ENCODE measurements around the gene MEGF6. TPM values are rescaled to one million over a fixed set of nuclear protein-coding genes. Genes with fewer than 3 reads are reported as not detected.
"Not testable (repeated sequence)": the region's sequence is repeated elsewhere in the genome, so short reads cannot be mapped to it uniquely, and the experiment has no call there.

MEGF6 gene
- total RNA-seq, 4 donors from 2014 or later: 66.7 to 120 (median 74.5) TPM

DNA sequence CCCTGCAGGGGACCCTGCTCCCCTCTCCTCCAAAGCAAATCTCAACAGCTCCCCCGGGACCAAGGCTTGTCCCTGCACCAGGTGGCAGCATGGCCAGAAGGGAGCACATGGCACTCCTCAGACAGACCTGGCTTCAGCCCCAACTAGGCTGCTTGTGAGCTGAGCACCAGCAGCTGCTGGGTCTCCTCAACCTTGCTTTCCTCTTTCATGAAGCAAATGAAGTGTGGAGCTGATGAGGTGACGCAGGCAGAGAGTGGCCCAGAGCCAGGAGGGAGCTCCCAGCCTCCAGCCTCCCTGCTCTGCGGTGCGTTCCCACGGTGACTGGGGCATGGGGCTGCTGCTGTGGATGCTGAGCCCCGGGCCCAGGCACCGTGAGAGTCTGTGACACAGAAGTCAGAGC lies 34.0 kb downstream of the MEGF6 start:
- Histone ChIP-seq H3K9me3 (no peaks in the 10 kb centered on the region), H3K27me3 (peaks cover 6% of the 10 kb centered on the region), H3K4me1 (no peaks in the 10 kb centered on the region), H3K27ac (no peak overlapping the region), H3K4me3 (no peak overlapping the region), H3K36me3 (no peaks in the 10 kb centered on the region)
- DNase-seq (ENCODE audit: low spot score in 2 of 2): no peak
- 100% methylated on average over 2 of the region's 7 CpGs for WGBS
- no peak for TF ChIP-seq POLR2A (IDR thresholded peaks at IDR 0.05)
- TF ChIP-seq POLR2AphosphoS5 (IDR thresholded peaks at IDR 0.05): no peak
- TF ChIP-seq, protein P1, sequence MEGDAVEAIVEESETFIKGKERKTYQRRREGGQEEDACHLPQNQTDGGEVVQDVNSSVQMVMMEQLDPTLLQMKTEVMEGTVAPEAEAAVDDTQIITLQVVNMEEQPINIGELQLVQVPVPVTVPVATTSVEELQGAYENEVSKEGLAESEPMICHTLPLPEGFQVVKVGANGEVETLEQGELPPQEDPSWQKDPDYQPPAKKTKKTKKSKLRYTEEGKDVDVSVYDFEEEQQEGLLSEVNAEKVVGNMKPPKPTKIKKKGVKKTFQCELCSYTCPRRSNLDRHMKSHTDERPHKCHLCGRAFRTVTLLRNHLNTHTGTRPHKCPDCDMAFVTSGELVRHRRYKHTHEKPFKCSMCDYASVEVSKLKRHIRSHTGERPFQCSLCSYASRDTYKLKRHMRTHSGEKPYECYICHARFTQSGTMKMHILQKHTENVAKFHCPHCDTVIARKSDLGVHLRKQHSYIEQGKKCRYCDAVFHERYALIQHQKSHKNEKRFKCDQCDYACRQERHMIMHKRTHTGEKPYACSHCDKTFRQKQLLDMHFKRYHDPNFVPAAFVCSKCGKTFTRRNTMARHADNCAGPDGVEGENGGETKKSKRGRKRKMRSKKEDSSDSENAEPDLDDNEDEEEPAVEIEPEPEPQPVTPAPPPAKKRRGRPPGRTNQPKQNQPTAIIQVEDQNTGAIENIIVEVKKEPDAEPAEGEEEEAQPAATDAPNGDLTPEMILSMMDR (IDR thresholded peaks at IDR 0.05): no peak
- TF ChIP-seq EP300 (IDR thresholded peaks at IDR 0.05): no peak

- H3K36me3 ChIP-seq: no peaks in the 10 kb centered on the region
- H3K27ac ChIP-seq: no peak overlapping the region
- no peaks in the 10 kb centered on the region for H3K9me3 ChIP-seq
- 90% methylated on average over 7 of the region's 15 CpGs for WGBS
- H3K4me1 ChIP-seq: no peaks in the 10 kb centered on the region
- no peak overlapping the region for H3K4me3 ChIP-seq
- DNase-seq (ENCODE audit: low spot score in 2 of 2): no peak
- TF ChIP-seq, protein P1 (IDR thresholded peaks at IDR 0.05): no peak
- TF ChIP-seq EP300 (IDR thresholded peaks at IDR 0.05): no peak
- no peak for TF ChIP-seq POLR2AphosphoS5 (IDR thresholded peaks at IDR 0.05)
- no peak for TF ChIP-seq POLR2A (IDR thresholded peaks at IDR 0.05)
- H3K27me3 ChIP-seq: no peaks in the 10 kb centered on the region
These were observed 35.3 kb downstream of the MEGF6 start for GRCh38 chr1:3575993-3576392.

DNA sequence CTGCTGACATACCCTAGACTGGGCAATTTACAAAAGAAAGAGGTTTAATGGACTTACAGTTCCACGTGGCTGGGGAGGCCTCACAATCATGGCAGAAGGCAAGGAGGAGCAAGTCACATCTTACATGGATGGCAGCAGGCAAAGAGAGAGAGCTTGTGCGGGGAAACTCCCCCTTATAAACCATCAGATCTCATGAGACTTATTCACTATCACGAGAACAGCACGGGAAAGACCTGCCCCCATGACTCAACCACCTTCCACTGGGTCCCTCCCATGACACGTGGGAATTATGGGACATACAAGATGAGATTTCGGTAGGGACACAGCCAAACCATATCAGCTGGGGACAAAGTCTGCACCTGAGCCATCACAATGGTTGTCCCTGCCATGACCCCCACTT lies 35.8 kb downstream of the MEGF6 start:
- H3K9me3 ChIP-seq; H3K4me1 ChIP-seq; H3K27me3 ChIP-seq; H3K4me3 ChIP-seq; DNase-seq (ENCODE audit: low spot score in 2 of 2); H3K27ac ChIP-seq; H3K36me3 ChIP-seq: not testable (repeated sequence)
- 82% methylated on average over 6 of the region's 6 CpGs for WGBS

DNA sequence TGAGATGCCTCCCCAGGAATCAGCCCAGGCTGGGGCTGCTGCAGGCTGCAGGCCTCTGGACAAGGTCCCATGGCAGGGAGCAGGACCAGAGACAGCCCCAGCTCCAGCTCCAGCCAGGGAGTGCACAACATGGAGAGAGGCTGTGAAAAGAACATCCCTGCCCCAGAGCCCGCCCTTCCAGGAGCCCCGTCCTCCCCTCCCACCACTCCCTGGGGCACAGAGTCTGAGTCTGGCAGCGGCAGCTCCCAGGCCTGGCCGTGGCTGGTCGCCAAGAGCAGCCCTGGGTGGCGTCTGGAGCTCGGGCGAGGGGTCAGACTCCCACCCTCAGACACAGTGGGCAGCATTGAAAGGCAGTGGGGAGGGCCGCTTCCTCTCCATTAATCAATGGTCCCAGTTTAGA lies 37.8 kb downstream of the MEGF6 start:
- Histone ChIP-seq H3K27me3 (no peaks in the 10 kb centered on the region), H3K27ac (no peak overlapping the region), H3K9me3 (no peaks in the 10 kb centered on the region), H3K36me3 (no peaks in the 10 kb centered on the region), H3K4me3 (no peak overlapping the region), H3K4me1 (no peaks in the 10 kb centered on the region)
- 77% methylated on average over 4 of the region's 9 CpGs for WGBS
- no peak for TF ChIP-seq EP300 (IDR thresholded peaks at IDR 0.05)
- TF ChIP-seq POLR2A (IDR thresholded peaks at IDR 0.05): no peak
- TF ChIP-seq POLR2AphosphoS5 (IDR thresholded peaks at IDR 0.05): no peak
- TF ChIP-seq, protein P1 (IDR thresholded peaks at IDR 0.05): no peak
- DNase-seq (ENCODE audit: low spot score in 2 of 2): no peak

GRCh38 chr1:3572638-3573037 lies 38.7 kb downstream of the MEGF6 start:
- not testable (repeated sequence) for H3K36me3 ChIP-seq; H3K9me3 ChIP-seq; H3K4me3 ChIP-seq; DNase-seq (ENCODE audit: low spot score in 2 of 2); H3K4me1 ChIP-seq; H3K27ac ChIP-seq; H3K27me3 ChIP-seq
- WGBS: no CpG with 5 or more reads among the region's 1 CpG

DNA sequence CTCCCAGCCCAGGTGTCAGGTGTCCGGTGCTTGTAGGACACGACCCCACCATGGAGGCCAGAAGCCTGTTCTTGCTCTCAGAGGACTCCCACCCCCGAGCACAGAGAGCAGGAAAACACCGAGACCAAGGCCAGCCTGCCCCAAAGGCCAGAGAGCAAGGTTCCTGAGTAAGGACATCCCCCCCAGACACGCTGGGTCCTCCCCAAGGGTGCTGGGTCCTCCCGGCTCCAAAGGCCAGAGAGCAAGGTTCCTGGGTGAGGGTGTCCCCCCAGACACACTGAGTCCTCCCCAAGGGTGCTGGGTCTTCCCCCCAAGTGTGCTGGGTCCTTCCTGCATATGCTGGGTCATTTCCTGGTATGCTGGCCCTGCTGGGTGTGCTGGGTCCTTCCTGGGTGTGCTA lies 40.0 kb downstream of the MEGF6 start:
- DNase-seq (ENCODE audit: low spot score in 2 of 2): no peak
- TF ChIP-seq POLR2A (IDR thresholded peaks at IDR 0.05) (no peak), POLR2AphosphoS5 (IDR thresholded peaks at IDR 0.05) (no peak)
- Histone ChIP-seq H3K4me3 (no peak overlapping the region), H3K27me3 (no peaks in the 10 kb centered on the region), H3K4me1 (no peaks in the 10 kb centered on the region), H3K27ac (no peak overlapping the region), H3K36me3 (no peaks in the 10 kb centered on the region), H3K9me3 (no peaks in the 10 kb centered on the region)
- no CpG with 5 or more reads among the region's 6 CpGs for WGBS

All from suprapubic skin (tissue), 4 donors.